Dedifferentiated amniotic fluid mesenchymal stem cell (primary cell): ENCODE measurements around the gene ATG2A.

Experiments
- DNase-seq: peaks from one replicate; pipeline ENCODE4 v3.0.0-alpha.2; 2016; ENCODE audit errors: extremely low spot score

ATG2A gene

GRCh38 chr11:64902102-64902900 lies 14.7 kb downstream of the ATG2A start:
- no peak for DNase-seq

- no peak for DNase-seq
These were observed 16.2 kb downstream of the ATG2A start for GRCh38 chr11:64900774-64901173.

DNA sequence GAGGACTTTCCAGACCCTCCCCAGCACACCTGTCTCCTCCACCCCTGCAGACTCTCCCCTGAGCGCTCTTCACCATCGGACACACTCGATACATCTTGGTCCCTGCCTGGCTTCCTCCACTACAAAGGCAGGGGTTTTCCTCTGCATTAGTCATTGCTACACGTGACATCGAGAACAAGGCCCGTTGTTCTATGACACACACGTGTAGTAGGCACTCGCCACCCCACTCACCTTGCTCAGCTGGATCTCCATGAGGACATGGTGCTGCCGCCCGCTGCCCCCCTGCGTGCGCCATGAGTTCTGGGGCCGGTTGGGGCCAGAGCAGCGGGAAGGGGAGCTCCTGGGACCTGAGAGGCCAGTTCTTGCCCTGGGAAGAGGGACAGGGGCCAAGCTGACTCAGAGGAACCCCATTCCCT lies 16.7 kb downstream of the ATG2A start:
- DNase-seq = no peak

DNA sequence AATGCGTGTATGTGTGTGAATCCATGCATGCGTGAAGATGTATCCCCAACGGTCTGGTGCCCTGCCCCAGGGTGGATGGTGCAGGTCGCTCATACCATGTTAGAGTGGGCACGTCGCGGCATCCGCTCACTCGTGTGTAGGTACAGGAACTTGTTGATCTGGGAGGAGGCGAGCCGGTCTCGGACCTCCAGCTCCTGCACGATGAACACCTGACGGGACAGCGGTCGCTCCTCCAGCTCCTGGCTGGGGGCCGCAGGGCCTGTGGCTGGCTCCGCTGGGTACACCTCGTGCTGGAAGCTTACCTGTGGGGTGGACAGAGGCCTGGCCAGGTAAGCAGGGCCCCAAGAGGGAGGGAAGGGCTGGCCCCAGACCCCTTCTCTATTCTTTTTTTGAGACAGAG lies 18.5 kb downstream of the ATG2A start:
- DNase-seq = no peak

GRCh38 chr11:64898076-64898445 lies 18.9 kb downstream of the ATG2A start:
- no peak for DNase-seq

DNA sequence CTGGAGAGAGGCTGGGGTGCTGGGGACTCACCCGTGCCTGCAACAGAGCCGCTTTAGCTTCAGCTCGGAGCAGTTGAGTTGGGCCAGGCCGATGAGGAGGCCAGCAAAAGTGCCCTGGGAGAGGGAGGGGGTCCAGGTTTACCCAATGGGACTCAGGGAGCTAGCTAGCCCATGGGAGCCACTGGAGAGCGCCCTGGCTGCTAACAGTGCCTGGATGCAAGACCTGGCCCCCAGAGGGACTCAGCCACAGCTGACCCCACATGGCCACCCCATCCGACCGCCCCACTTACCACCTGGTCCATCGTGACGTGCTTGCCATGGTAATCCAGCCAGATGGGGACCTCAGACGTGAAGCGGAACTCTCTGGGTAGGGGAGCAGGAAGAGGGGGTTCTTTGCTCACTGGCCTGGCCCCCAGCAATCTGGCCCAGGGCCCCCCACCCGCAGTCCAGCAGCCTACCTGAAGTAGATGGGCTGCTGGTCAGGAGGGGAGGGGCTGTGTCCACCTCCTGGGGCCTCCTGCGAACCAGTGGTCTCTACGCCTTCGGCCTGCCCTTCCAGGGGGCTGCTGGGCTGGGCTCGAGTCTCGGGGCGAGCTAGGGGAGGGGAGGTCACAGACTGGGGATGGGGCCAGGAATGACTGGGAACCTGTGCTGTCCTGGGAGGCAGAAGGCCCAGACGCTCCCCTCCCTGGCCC lies 19.5 kb downstream of the ATG2A start:
- no peak for DNase-seq

DNA sequence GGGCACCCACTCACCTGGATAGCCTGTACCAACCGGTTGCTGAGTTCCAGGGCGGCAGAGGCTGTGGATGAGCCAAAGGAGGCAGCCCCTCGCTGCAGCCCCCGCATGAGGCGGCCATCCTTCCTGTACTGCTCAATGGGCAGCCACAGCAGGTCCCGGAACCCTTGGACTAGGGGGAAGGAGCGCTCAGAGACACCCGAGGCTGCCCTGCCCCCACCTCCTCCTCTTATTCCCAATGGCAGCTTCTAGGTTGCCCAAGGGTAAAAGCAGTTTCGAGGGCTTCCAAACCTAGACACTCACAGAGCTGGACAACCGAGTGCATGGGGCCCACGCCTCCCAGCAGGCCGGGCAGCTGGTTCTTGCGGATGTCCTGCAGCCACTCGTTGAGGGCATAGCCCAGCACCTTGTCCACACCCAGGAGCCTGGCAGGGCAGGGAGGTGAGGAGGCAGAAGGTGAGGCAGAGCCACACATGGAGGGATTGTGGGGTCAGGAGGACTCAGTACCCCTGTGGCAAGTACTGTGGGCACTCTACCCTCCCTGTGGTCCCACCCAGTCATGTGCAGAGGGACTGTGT lies 20.5 kb downstream of the ATG2A start:
- DNase-seq = no peak

DNA sequence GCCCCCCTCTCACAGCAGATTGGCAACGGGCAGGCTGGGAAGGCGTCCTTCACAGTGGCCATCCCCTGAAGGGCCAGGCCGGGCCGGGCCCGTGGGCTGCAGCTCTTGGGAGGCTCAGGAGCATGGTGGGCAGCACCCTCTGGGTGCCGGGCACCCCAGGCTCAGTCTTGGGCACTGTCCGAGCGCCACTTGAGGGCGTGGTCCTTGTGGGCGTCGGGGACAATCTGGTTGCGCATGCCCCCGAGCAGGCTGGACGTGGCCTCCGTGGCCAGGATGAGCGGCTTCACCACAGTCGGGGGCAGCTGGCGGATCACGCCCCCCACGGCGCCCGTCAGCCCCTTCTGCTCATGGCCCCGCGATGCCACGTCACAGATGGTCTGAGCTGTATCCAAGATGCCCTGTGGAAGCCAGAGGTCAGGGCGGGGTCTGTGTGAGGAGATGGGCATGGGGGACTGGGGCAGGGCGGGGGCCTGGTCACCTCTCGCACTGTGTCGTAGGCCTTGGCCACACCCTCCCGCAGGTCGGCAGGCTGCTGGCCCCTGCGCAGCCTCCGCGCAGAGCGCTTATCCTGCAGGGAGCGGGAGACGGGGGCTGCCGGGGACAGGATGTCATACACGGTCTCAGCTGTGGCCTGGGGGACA lies 22.1 kb downstream of the ATG2A start:
- DNase-seq = no peak

DNA sequence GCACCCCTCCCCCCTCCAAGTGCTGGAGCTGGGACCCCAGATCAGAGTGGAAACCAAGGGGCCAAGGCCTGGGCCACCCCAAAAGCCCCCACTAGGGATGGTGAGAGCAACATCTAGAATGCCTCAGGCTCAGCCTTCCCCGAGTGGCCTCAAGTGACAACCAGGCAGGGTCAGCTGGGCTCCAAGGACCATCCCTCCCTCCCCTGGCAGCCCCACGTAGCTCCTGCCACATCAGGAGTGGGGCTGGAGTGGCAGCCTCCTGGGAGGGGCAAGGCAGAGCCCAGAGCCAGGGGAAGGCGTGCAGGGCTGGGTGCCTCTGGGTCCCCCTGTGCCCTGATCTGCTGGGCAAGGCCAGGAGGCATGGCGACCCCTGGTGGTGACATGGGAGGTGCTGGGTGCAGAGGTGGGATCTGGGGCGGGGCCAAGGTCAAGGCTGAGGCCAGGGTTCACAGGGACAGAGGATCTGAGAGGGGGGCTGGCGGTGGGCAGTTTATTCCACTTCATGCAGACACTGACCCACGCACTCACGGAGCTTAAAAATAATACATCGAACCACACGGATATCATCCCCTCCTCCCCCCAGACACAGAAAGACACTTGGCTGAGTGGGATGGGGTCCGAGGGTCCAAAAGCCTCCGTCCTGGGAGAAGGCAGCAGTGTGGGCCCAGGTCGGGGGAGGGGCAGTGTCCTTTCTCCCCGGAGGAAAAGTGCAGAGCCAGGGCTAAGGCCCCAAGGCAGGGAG lies 22.8 kb downstream of the ATG2A start:
- no peak for DNase-seq

DNA sequence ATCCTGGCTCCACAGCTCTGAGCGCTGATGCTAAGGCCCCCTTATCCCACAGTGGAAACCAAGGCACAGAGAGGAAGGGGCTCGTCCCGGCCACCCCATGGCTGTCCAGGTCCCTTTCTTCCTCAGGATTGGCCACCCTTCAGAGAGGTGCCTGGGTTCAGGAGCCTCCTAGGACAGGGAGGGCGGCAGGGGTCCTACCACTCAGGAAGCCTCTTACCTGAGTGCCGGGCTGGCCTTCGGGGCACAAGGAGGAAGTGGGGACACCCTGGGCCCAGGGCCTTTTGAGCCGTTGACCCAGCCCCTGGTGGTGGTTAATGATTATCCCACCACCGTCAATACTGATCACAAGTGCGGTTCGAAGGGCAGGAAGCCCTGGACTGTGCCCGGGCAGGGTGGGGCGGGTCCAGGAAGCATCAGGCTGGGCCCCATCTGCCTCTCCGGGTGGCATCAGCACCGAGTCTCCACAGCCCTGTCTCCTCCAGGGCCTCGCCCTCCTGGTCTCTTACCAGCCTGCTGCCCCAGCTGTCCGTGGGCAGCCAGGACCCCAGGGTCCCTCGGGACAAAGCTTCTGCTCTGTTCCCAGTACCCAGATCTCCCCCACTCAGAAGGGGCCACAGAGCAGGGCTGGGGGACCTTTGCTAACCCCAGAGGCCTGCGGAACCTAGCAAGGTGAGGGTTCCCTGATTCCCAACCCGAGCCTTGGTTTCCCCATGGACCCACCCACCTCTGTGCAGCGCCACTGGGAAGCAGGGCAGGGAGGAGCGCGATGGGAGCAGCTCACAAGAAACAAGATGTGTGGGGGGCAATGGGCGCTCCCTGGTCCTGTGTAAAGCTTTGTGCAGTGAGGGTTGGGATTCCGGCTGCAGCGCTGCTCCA lies 23.6 kb downstream of the ATG2A start:
- DNase-seq = no peak

GRCh38 chr11:64892838-64893193 lies 24.2 kb downstream of the ATG2A start:
- DNase-seq = no peak

DNA sequence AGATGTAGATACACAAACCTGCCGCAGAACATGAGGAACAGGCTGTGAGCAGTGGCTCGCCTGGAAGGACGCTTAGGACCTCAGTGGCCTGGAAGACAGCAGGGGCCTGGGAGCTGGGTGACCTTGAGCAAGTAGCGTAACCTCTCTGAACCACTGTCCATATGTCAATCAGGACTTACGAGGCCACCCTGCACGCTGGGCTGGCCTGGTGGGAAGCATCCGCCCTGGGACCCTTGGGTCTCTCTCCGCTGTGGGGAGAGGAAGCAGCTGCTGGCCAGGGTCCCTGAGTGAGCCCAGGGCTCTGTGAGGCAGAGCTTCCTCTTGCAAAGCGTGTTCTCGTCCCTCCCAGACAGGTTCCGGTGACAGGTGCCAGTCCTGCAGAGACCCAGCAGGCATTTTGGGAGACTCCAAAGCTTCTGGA lies 24.6 kb downstream of the ATG2A start:
- no peak for DNase-seq

DNA sequence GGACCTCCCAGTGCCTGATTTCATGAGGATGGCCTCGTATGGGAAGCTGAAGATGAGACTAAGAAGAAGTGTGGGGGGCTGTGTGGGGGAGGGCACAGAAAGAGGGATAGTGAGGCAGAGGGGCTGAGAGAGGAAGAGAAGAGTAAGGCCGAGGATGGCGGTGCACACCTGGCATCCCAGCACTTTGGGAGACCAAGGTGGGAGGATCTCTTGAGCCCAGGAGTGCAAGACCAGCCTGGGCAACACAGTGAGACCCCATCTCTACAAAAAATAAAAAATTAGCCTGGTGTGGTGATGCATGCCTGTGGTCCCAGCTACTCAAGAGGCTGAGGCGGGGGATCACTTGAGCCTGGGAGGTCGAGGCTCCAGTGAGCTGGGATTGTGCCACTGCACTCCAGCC lies 25.1 kb downstream of the ATG2A start:
- no peak for DNase-seq

GRCh38 chr11:64891215-64891848 lies 25.7 kb downstream of the ATG2A start:
- DNase-seq = no peak

- DNase-seq = no peak
These were observed 26.5 kb downstream of the ATG2A start for GRCh38 chr11:64890522-64890939.

- DNase-seq = no peak
These were observed 28.1 kb downstream of the ATG2A start for GRCh38 chr11:64888729-64889511.

DNA sequence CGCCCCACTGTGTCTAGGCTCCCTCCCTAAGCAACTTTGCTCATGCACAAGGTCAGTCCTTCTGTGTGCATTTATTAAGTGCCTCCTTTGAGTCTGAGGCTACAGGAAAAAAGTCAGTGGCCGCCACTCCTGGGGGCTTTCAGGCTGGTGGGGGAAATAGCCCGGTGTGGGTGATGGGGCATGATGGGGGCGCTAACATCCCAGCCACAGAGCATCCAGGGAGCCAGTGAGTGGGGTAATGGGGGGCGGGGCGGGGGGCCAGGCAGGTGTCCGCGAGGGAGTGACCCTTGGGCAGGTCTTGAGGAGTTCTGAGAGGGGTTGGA lies 28.6 kb downstream of the ATG2A start:
- no peak for DNase-seq

- DNase-seq = no peak
These were observed 29.1 kb downstream of the ATG2A start for GRCh38 chr11:64887757-64888405.

GRCh38 chr11:64887234-64887756 lies 29.7 kb downstream of the ATG2A start:
- DNase-seq = no peak
